IPS-15b (cell line): ENCODE data around the gene RBM19.

Experiments used
- H3K27me3 ChIP-seq: one replicate; pipeline ENCODE4 v1.6.1; 2013; ENCODE audit warnings: low read length; ENCODE audit not compliant: control insufficient read depth, insufficient read depth
- H3K36me3 ChIP-seq: one replicate; pipeline ENCODE4 v1.6.1; 2013; ENCODE audit warnings: low read length; ENCODE audit not compliant: control insufficient read depth, insufficient read depth
- H3K4me1 ChIP-seq: one replicate; pipeline ENCODE4 v1.6.1; 2013; ENCODE audit warnings: mild to moderate bottlenecking, low read length; ENCODE audit not compliant: control insufficient read depth, insufficient read depth
- H3K4me3 ChIP-seq: one replicate; pipeline ENCODE4 v1.5.1; 2013; ENCODE audit warnings: low read depth, low read length
- H3K9ac ChIP-seq: one replicate; pipeline ENCODE4 v1.6.1; 2013; ENCODE audit warnings: low read depth, mild to moderate bottlenecking, low read length
- H3K9me3 ChIP-seq: one replicate; pipeline ENCODE4 v1.6.1; 2013; ENCODE audit warnings: mild to moderate bottlenecking, low read length; ENCODE audit not compliant: control insufficient read depth, insufficient read depth

RBM19 gene

DNA sequence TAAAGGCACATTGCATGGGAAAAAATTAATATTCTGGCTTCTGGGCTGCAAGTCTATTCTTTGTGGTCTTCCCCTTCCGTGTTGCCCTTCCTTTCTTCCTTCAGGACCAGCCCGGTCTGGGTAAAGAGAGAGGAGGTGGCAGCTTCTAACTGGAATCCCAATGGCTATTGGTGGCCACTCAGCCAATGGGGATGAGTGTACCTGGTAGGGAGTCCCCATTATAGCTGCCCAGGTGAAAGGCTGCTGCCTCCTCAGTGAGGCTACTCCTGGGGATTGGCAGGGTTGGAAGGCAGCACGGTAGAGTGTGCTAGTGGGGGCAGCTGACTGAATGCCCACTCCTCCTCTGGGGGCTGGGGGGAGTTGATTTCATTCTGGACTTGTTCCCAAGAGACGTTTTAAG lies 112.6 kb downstream of the RBM19 start:
- Histone ChIP-seq H3K27me3 (no peaks in the 10 kb centered on the region), H3K4me1 (no peaks in the 10 kb centered on the region)

GRCh38 chr12:113852695-113853490 lies 113.2 kb downstream of the RBM19 start:
- no peak overlapping the region for H3K9ac ChIP-seq
- H3K4me3 ChIP-seq, result no peak overlapping the region
- H3K9me3 ChIP-seq, result no peaks in the 10 kb centered on the region
- peaks cover 6% of the 10 kb centered on the region for H3K36me3 ChIP-seq
- H3K4me1 ChIP-seq, result no peaks in the 10 kb centered on the region
- H3K27me3 ChIP-seq, result no peaks in the 10 kb centered on the region

More for the DNA sequence above, 112.6 kb downstream of the RBM19 start:
- Histone ChIP-seq H3K36me3 (peaks cover 6% of the 10 kb centered on the region), H3K9me3 (no peaks in the 10 kb centered on the region), H3K4me3 (no peak overlapping the region), H3K9ac (no peak overlapping the region)

- Histone ChIP-seq H3K9me3 (no peaks in the 10 kb centered on the region), H3K4me3 (no peak overlapping the region), H3K27me3 (no peaks in the 10 kb centered on the region), H3K36me3 (peaks cover 5% of the 10 kb centered on the region), H3K4me1 (no peaks in the 10 kb centered on the region), H3K9ac (no peak overlapping the region)
These were observed 113.9 kb downstream of the RBM19 start for GRCh38 chr12:113852264-113852663.

DNA sequence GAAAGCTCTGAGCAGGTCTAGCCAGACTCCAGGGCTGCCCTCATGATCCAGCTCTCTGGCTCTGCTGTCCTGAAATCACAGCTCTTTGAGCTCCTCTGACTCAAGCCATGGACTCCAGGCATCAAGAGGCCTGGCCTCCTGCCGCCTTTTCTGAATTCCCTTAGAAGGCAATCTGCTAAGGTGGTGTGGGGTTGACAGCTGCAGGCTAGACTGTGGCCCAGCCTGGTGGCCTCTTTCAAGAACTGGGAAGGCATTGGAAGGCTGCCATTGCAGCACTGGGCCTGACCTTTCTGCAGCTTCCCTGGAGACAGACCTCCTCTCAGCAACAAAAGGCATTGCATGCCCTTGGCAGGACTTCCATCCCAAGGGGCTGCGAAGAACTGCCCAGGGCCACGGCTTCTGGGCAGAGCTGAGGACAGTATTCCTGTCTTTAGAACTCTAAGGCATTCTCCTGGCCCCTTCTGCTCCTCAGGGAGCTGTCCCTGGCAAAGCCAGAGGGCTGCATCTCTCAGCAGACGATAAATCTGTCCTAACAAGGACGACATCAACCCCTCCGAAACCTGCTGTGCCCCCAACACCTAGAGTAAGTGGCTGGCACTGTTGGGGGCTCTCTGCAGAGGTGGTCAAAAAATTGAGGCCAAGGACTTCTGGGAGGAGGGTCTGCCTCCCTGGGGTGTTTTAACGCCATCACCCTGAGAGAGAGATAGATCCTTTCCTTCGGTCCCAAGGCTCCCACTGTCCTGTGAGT lies 115.6 kb downstream of the RBM19 start:
- Histone ChIP-seq H3K4me1 (no peaks in the 10 kb centered on the region), H3K36me3 (peaks cover 3% of the 10 kb centered on the region), H3K27me3 (no peaks in the 10 kb centered on the region), H3K4me3 (no peak overlapping the region), H3K9me3 (no peaks in the 10 kb centered on the region), H3K9ac (no peak overlapping the region)

DNA sequence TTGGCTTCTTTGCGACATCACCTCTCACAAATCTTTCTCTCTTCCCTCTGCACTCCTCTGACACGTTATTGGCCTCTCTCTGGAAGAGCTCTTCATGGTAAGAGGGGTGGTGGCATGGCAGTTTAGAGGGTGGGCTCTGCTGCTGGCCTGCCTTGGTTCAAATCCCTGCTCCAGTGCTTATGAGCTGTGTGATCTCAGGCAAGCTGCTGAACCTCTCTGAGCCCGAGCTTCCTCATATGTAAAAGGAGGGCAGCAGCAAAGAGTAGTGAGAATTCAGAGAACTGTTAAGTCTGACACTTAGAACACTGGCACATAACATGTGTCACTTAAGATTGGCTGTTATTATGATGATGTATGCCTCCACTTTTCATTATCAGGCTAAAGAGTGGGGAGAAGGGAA lies 118.3 kb downstream of the RBM19 start:
- Histone ChIP-seq H3K9ac (no peak overlapping the region), H3K9me3 (no peaks in the 10 kb centered on the region), H3K27me3 (no peaks in the 10 kb centered on the region), H3K36me3 (peaks cover 10% of the 10 kb centered on the region), H3K4me3 (no peak overlapping the region), H3K4me1 (no peaks in the 10 kb centered on the region)

GRCh38 chr12:113846883-113847755 lies 119.0 kb downstream of the RBM19 start:
- Histone ChIP-seq H3K4me1 (no peaks in the 10 kb centered on the region), H3K9ac (no peak overlapping the region), H3K27me3 (no peaks in the 10 kb centered on the region), H3K4me3 (no peak overlapping the region), H3K36me3 (peaks cover 11% of the 10 kb centered on the region), H3K9me3 (no peaks in the 10 kb centered on the region)

DNA sequence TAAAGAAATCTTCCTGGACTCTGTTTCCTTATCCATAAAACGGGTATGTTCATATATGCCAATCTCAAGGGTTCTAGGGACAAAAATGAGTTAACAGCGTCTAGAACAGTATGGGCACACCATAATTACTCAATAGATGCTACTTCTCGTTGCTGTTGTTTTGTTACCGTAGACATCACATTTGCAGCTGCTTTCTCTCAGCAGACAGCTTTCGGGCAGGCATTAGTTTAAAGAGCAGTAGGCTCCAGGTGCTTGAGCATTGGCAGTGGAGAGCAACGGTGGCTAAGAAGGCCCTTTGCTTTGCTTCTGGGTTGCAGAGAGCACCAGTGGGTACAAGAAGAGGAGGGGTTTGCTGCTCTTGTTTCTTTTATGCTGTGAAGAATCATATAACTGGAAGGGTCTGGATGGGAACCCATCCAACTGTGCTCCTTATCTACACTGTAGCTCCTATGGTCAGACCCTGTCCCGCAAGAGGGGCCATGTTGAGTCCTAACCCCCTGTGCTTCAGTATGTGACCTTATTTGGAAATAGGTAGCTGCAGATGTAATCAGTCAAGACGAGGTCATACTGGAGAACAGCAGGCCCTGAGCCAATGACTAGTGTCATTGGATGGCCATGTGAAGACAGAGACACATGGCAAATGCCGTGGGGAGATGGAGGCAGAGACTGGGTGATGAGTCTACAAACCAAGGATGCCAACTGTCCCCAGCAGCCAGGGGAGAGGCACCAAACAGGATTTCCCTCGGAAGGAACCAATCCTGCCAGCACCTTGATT lies 120.0 kb downstream of the RBM19 start:
- no peaks in the 10 kb centered on the region for H3K4me1 ChIP-seq
- no peaks in the 10 kb centered on the region for H3K9me3 ChIP-seq
- H3K4me3 ChIP-seq, result no peak overlapping the region
- no peaks in the 10 kb centered on the region for H3K27me3 ChIP-seq
- H3K36me3 ChIP-seq, result peaks cover 11% of the 10 kb centered on the region
- no peak overlapping the region for H3K9ac ChIP-seq

- Histone ChIP-seq H3K4me3 (no peak overlapping the region), H3K36me3 (peaks cover 11% of the 10 kb centered on the region), H3K9me3 (no peaks in the 10 kb centered on the region), H3K27me3 (no peaks in the 10 kb centered on the region), H3K4me1 (no peaks in the 10 kb centered on the region), H3K9ac (no peak overlapping the region)
These were observed 121.5 kb downstream of the RBM19 start for GRCh38 chr12:113844495-113845210.

DNA sequence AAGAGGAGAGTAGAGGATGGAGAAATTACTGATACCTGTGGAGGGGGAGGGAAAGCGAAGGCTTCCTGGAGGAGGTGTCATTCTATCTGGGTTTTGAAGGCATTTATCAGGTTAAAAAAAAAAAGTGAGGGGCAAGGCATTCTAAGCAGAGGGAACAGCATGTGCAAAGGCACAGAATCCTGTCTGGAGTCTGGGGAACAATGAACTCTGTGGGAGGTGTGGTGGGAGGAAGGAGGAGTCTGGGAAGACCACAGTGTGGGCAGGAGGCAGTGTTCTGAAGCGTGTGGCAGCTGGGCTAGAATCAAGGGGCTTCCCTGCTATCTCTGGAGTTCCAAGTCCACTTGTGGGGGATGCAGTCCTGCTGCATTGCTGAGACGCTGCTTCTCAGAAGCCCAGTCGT lies 123.4 kb downstream of the RBM19 start:
- Histone ChIP-seq H3K4me3 (no peak overlapping the region), H3K9ac (no peak overlapping the region), H3K4me1 (no peaks in the 10 kb centered on the region), H3K36me3 (peaks cover 14% of the 10 kb centered on the region), H3K9me3 (no peaks in the 10 kb centered on the region), H3K27me3 (no peaks in the 10 kb centered on the region)

DNA sequence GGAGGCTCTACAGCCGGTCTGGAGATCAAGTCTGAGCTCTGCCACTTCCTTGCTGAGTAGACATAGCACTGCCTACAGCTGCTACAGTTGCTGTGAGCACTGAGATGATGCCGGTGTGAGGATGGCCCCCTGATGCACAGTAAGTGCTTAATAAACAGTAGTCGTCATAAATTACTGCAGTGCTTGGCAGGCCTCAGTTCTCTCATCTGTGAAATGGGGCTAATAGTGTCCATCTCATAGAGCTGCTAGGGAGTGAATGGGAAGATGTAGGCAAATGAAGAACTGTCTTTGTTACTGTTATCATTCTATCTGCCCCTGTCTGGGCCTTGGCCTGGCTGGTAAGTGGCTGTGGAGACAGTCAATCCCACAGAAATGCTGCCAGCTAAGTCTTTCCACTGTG lies 124.3 kb downstream of the RBM19 start:
- Histone ChIP-seq H3K4me3 (no peak overlapping the region), H3K36me3 (peaks cover 14% of the 10 kb centered on the region), H3K4me1 (no peaks in the 10 kb centered on the region), H3K27me3 (no peaks in the 10 kb centered on the region), H3K9me3 (no peaks in the 10 kb centered on the region), H3K9ac (no peak overlapping the region)
